Tibial nerve (tissue), 3 donors: ENCODE data around the gene PRMT3.

Experiments
- CTCF ChIP-seq, 5 experiments: fragments of 200-600 bp in 3 of 5; fragments of 450-650 bp in 2 of 5; sonication (generic) in 3 of 5; IDR thresholded peaks; one replicate each; pipeline ENCODE4 v1.5.1; 2016 to 2019; ENCODE audit warnings: antibody characterized with exemption in 5 of 5, mild to moderate bottlenecking in 3 of 5, moderate library complexity in 2 of 5
- POLR2A ChIP-seq, 2 donors: fragments of 450-650 bp; IDR thresholded peaks; one replicate each; pipeline ENCODE4 v1.6.1; 2017; ENCODE audit warnings: antibody characterized with exemption in 2 of 2, mild to moderate bottlenecking in 2 of 2, moderate library complexity in 2 of 2

GRCh38 chr11:20444535-20444934 lies 57.0 kb downstream of the PRMT3 start:
- no peak for TF ChIP-seq CTCF (IDR thresholded peaks at IDR 0.05)
- no peak for TF ChIP-seq POLR2A (IDR thresholded peaks at IDR 0.05)
